ENCODE results near the gene GPC6. TPM values are rescaled to one million over a fixed set of nuclear protein-coding genes. Genes with fewer than 3 reads are reported as not detected.

GPC6 gene
- total and polyA plus RNA-seq, 4 donors = 5.9 to 29.1 (median 18.2) TPM

DNA sequence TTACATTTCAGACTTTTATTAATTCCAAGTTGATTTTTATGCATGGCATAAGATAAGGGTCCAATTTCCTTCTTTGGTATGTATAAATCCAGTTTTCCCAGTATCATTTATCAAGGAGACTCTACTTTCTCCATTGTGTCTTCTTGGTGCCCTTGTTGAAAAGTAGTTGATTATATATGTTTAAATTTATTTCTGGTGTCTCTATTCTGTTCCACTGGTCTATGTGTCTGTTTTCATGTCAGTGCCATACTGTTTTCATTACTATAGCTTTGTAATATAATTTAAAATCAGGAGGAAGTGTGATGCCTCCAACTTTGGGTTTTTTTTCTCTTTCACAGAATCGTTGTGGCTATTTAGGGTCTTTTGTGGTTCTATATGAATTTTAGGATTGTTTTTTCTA is 1019.9 kb downstream of the GPC6 start:
- H3K36me3 ChIP-seq (ENCODE audit: control insufficient read depth in 4 of 4, insufficient read depth in 3 of 4, low read depth in 1 of 4, low read length in 3 of 4) = no peaks in the 10 kb centered on the region
- no peak for TF ChIP-seq TAF1 (conservative IDR thresholded peaks at IDR 0.05)
- no peak for TF ChIP-seq EGR1 (IDR thresholded peaks at IDR 0.05; ENCODE audit: low read depth in 2 of 2)
- no peak for TF ChIP-seq RXRA (IDR thresholded peaks at IDR 0.05)
- TF ChIP-seq FOXA1 (IDR thresholded peaks at IDR 0.05) = no peak
- TF ChIP-seq FOXA2 (IDR thresholded peaks at IDR 0.05) = no peak
- TF ChIP-seq, protein P1, sequence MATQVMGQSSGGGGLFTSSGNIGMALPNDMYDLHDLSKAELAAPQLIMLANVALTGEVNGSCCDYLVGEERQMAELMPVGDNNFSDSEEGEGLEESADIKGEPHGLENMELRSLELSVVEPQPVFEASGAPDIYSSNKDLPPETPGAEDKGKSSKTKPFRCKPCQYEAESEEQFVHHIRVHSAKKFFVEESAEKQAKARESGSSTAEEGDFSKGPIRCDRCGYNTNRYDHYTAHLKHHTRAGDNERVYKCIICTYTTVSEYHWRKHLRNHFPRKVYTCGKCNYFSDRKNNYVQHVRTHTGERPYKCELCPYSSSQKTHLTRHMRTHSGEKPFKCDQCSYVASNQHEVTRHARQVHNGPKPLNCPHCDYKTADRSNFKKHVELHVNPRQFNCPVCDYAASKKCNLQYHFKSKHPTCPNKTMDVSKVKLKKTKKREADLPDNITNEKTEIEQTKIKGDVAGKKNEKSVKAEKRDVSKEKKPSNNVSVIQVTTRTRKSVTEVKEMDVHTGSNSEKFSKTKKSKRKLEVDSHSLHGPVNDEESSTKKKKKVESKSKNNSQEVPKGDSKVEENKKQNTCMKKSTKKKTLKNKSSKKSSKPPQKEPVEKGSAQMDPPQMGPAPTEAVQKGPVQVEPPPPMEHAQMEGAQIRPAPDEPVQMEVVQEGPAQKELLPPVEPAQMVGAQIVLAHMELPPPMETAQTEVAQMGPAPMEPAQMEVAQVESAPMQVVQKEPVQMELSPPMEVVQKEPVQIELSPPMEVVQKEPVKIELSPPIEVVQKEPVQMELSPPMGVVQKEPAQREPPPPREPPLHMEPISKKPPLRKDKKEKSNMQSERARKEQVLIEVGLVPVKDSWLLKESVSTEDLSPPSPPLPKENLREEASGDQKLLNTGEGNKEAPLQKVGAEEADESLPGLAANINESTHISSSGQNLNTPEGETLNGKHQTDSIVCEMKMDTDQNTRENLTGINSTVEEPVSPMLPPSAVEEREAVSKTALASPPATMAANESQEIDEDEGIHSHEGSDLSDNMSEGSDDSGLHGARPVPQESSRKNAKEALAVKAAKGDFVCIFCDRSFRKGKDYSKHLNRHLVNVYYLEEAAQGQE (IDR thresholded peaks at IDR 0.05) = no peak
- TF ChIP-seq, protein P2, sequence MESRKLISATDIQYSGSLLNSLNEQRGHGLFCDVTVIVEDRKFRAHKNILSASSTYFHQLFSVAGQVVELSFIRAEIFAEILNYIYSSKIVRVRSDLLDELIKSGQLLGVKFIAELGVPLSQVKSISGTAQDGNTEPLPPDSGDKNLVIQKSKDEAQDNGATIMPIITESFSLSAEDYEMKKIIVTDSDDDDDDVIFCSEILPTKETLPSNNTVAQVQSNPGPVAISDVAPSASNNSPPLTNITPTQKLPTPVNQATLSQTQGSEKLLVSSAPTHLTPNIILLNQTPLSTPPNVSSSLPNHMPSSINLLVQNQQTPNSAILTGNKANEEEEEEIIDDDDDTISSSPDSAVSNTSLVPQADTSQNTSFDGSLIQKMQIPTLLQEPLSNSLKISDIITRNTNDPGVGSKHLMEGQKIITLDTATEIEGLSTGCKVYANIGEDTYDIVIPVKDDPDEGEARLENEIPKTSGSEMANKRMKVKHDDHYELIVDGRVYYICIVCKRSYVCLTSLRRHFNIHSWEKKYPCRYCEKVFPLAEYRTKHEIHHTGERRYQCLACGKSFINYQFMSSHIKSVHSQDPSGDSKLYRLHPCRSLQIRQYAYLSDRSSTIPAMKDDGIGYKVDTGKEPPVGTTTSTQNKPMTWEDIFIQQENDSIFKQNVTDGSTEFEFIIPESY (IDR thresholded peaks at IDR 0.05) = no peak
- TF ChIP-seq, protein P3, sequence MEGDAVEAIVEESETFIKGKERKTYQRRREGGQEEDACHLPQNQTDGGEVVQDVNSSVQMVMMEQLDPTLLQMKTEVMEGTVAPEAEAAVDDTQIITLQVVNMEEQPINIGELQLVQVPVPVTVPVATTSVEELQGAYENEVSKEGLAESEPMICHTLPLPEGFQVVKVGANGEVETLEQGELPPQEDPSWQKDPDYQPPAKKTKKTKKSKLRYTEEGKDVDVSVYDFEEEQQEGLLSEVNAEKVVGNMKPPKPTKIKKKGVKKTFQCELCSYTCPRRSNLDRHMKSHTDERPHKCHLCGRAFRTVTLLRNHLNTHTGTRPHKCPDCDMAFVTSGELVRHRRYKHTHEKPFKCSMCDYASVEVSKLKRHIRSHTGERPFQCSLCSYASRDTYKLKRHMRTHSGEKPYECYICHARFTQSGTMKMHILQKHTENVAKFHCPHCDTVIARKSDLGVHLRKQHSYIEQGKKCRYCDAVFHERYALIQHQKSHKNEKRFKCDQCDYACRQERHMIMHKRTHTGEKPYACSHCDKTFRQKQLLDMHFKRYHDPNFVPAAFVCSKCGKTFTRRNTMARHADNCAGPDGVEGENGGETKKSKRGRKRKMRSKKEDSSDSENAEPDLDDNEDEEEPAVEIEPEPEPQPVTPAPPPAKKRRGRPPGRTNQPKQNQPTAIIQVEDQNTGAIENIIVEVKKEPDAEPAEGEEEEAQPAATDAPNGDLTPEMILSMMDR (IDR thresholded peaks at IDR 0.05; ENCODE audit: low read depth, low read length, missing input control) = no peak
- TF ChIP-seq NR2F2 (IDR thresholded peaks at IDR 0.05) = no peak
- TF ChIP-seq JUND (IDR thresholded peaks at IDR 0.05) = no peak
- no peak for TF ChIP-seq SP1 (IDR thresholded peaks at IDR 0.05)
- no peak for TF ChIP-seq GABPA (IDR thresholded peaks at IDR 0.05 in 1 of 2, conservative IDR thresholded peaks at IDR 0.05 in 1 of 2)
- TF ChIP-seq, protein P4, sequence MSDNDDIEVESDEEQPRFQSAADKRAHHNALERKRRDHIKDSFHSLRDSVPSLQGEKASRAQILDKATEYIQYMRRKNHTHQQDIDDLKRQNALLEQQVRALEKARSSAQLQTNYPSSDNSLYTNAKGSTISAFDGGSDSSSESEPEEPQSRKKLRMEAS (IDR thresholded peaks at IDR 0.05) = no peak
- no peak for TF ChIP-seq RAD21 (IDR thresholded peaks at IDR 0.05)
- TF ChIP-seq HNF4G (IDR thresholded peaks at IDR 0.05) = no peak
- TF ChIP-seq, protein P5, sequence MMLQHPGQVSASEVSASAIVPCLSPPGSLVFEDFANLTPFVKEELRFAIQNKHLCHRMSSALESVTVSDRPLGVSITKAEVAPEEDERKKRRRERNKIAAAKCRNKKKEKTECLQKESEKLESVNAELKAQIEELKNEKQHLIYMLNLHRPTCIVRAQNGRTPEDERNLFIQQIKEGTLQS (IDR thresholded peaks at IDR 0.05) = no peak
- H3K27ac ChIP-seq (ENCODE audit: low read depth in 1 of 2, low read length in 2 of 2) = no peak overlapping the region
- DNase-seq (ENCODE audit: low spot score) = no peak
- no peaks in the 10 kb centered on the region for H3K4me1 ChIP-seq (ENCODE audit: control insufficient read depth in 4 of 4, insufficient read depth in 4 of 4, low read length in 3 of 4)
- WGBS = 94% methylated on average over 1 of the region's 1 CpG
- H3K27me3 ChIP-seq (ENCODE audit: control insufficient read depth in 4 of 4, insufficient read depth in 4 of 4, low read length in 3 of 4) = no peaks in the 10 kb centered on the region
- no peak overlapping the region for H3K4me3 ChIP-seq (ENCODE audit: low read depth in 1 of 3, low read length in 3 of 3)
- H3K9ac ChIP-seq (ENCODE audit: low read depth in 1 of 2, low read length in 2 of 2) = no peak overlapping the region
- peaks cover 0 to 2% (median 0%) of the 10 kb centered on the region in 4 donors for H3K9me3 ChIP-seq (ENCODE audit: control insufficient read depth in 4 of 4, low read length in 3 of 4)

DNA sequence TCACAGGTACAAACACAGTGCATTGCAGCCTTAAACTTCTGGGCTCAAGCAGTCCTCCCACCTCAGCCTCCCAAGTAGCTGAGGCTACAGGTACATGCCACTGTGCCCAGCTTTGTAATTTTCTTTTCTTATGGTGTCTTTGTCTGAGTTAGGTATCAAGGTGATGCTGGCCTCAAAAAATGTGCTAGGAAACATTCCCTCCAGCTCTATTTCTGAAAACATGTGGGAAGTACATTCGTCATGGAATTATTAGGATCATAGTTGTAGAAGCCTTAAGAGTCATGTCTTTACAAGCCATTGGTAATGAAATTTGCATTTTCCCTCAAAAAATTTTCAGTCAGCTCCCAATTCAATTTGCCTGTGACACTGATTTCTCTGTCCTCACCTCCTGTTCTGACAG is 1021.3 kb downstream of the GPC6 start:
- Histone ChIP-seq H3K36me3 (ENCODE audit: control insufficient read depth in 4 of 4, insufficient read depth in 3 of 4, low read depth in 1 of 4, low read length in 3 of 4) (no peaks in the 10 kb centered on the region), H3K27me3 (ENCODE audit: control insufficient read depth in 4 of 4, insufficient read depth in 4 of 4, low read length in 3 of 4) (no peaks in the 10 kb centered on the region), H3K27ac (ENCODE audit: low read depth in 1 of 2, low read length in 2 of 2) (no peak overlapping the region), H3K4me3 (ENCODE audit: low read depth in 1 of 3, low read length in 3 of 3) (no peak overlapping the region), H3K9me3 (ENCODE audit: control insufficient read depth in 4 of 4, low read length in 3 of 4) (peaks cover 0 to 2% (median 0%) of the 10 kb centered on the region in 4 donors), H3K4me1 (ENCODE audit: control insufficient read depth in 4 of 4, insufficient read depth in 4 of 4, low read length in 3 of 4) (peaks cover 0 to 8% (median 0%) of the 10 kb centered on the region in 4 donors), H3K9ac (ENCODE audit: low read depth in 1 of 2, low read length in 2 of 2) (no peak overlapping the region)
- WGBS = 97% methylated on average over 1 of the region's 1 CpG
- TF ChIP-seq, protein P4 (IDR thresholded peaks at IDR 0.05) = no peak
- TF ChIP-seq HNF4G (IDR thresholded peaks at IDR 0.05) (no peak), SP1 (IDR thresholded peaks at IDR 0.05) (no peak), TAF1 (conservative IDR thresholded peaks at IDR 0.05) (no peak), EGR1 (IDR thresholded peaks at IDR 0.05; ENCODE audit: low read depth in 2 of 2) (no peak), HNF4A (conservative IDR thresholded peaks at IDR 0.05) (no peak), FOXA1 (IDR thresholded peaks at IDR 0.05) (no peak), FOXA2 (IDR thresholded peaks at IDR 0.05) (no peak), NR2F2 (IDR thresholded peaks at IDR 0.05) (no peak)
- TF ChIP-seq, protein P2 (IDR thresholded peaks at IDR 0.05) = no peak
- TF ChIP-seq, protein P5 (IDR thresholded peaks at IDR 0.05) = no peak
- DNase-seq (ENCODE audit: low spot score) = no peak

All from liver (tissue), 9 donors.